Transverse colon (tissue), 4 donors: ENCODE measurements around the gene FANK1.

Experiments
- POLR2AphosphoS5 ChIP-seq, 3 donors: sonication (generic); formaldehyde crosslinking; IDR thresholded peaks; one replicate each; pipeline ENCODE4 v1.6.1; 2016; ENCODE audit warnings: antibody characterized with exemption in 3 of 3
- TF ChIP-seq, protein P1 (sequence below), 5 experiments: fragments of 200-600 bp in 3 of 5; fragments of 450-650 bp in 2 of 5; sonication (generic) in 3 of 5; IDR thresholded peaks; 1 replicate in 2 of 5; 2 replicates in 3 of 5; pipeline ENCODE4 v1.5.1; 2016 to 2017; ENCODE audit warnings: antibody characterized with exemption in 5 of 5, inconsistent platforms in 3 of 5, mild to moderate bottlenecking in 2 of 5, moderate library complexity in 1 of 5

- no peak for TF ChIP-seq POLR2AphosphoS5 (IDR thresholded peaks at IDR 0.05)
- TF ChIP-seq, protein P1, sequence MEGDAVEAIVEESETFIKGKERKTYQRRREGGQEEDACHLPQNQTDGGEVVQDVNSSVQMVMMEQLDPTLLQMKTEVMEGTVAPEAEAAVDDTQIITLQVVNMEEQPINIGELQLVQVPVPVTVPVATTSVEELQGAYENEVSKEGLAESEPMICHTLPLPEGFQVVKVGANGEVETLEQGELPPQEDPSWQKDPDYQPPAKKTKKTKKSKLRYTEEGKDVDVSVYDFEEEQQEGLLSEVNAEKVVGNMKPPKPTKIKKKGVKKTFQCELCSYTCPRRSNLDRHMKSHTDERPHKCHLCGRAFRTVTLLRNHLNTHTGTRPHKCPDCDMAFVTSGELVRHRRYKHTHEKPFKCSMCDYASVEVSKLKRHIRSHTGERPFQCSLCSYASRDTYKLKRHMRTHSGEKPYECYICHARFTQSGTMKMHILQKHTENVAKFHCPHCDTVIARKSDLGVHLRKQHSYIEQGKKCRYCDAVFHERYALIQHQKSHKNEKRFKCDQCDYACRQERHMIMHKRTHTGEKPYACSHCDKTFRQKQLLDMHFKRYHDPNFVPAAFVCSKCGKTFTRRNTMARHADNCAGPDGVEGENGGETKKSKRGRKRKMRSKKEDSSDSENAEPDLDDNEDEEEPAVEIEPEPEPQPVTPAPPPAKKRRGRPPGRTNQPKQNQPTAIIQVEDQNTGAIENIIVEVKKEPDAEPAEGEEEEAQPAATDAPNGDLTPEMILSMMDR (IDR thresholded peaks at IDR 0.05), result no peak
Observed at GRCh38 chr10:125995726-125996304, 99.5 kb downstream of the FANK1 start.
